Peyer's patch (tissue), 4 donors: Measurements from ENCODE around the gene SUDS3. TPM values are rescaled to one million over a fixed set of nuclear protein-coding genes. Genes with fewer than 3 reads are reported as not detected.

ENCODE experiments used
- DNase-seq, 3 donors: peaks; one replicate each; pipeline ENCODE4 v3.0.0-alpha.2; 2017 to 2019
- H3K27ac ChIP-seq, 4 donors: fragments of 200-600 bp; sonication (generic); one replicate each; pipeline ENCODE4 v1.5.1; 2016 to 2019
- H3K27me3 ChIP-seq, 2 donors: fragments of 200-600 bp; sonication (generic); one replicate each; pipeline ENCODE4 v1.5.1; 2019
- H3K36me3 ChIP-seq, 3 donors: fragments of 200-600 bp; sonication (generic); one replicate each; pipeline ENCODE4 v1.5.1; 2016 to 2019
- H3K4me1 ChIP-seq, 4 donors: fragments of 200-600 bp; sonication (generic); one replicate each; pipeline ENCODE4 v1.5.1; 2016 to 2019
- H3K4me3 ChIP-seq, 4 donors: fragments of 200-600 bp; sonication (generic); 1 replicate in 3 of 4; 2 replicates in 1 of 4; pipeline ENCODE4 v1.5.1; 2016 to 2019; ENCODE audit warnings: mild to moderate bottlenecking in 1 of 4
- H3K9me3 ChIP-seq, 4 donors: fragments of 200-600 bp; sonication (generic); one replicate each; pipeline ENCODE4 v1.5.1; 2016 to 2019; ENCODE audit warnings: mild to moderate bottlenecking in 1 of 4
- POLR2A ChIP-seq, 2 donors: fragments of 450-650 bp; IDR thresholded peaks; one replicate each; pipeline ENCODE4 v1.5.1; 2017; ENCODE audit warnings: antibody characterized with exemption in 2 of 2, mild to moderate bottlenecking in 2 of 2, moderate library complexity in 2 of 2
- total RNA-seq, 4 donors: library from RNA; depleted of rRNA; stranded (reverse); fragments of >200 nt; gene quantifications; one replicate each; pipeline ENCODE4 v1.1.0, GENCODE V29; 2016
- TF ChIP-seq, protein P1 (sequence below), 6 experiments: fragments of 450-650 bp in 4 of 6; fragments of 200-600 bp in 2 of 6; sonication (generic) in 1 of 6; IDR thresholded peaks; one replicate each; pipeline ENCODE4 v1.5.1; 2017 to 2019; ENCODE audit warnings: antibody characterized with exemption in 6 of 6, mild to moderate bottlenecking in 3 of 6, moderate library complexity in 1 of 6

SUDS3 gene
- total RNA-seq, 4 donors from 2014 or later, result 39.2 to 86.7 (median 66.1) TPM

DNA sequence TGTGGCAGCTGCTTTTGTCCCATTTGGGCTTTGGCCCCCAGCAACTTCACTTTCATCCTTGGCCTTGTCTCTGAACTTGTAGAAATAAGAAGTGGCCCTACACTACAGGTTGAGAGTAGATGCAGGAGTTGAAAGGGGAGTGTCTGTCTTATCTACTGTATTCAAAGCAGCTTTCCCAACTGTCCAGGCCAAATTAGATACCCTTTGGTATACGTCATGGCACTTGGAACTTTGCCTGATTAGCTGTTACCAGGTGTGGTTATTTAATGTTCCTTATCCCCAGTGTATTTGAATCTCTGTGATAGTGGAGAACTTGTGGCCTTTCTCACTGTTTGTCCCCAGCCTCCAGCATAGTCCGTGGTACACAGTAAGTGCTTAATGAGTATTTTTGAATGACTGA lies 33.5 kb downstream of the SUDS3 start:
- Histone ChIP-seq H3K9me3 (peaks cover 0 to 3% (median 0%) of the 10 kb centered on the region in 4 donors), H3K27ac (no peak overlapping the region), H3K4me3 (no peak overlapping the region), H3K4me1 (no peaks in the 10 kb centered on the region), H3K36me3 (peaks cover 0 to 79% (median 0%) of the 10 kb centered on the region in 3 donors), H3K27me3 (no peaks in the 10 kb centered on the region)
- no peak for TF ChIP-seq POLR2A (IDR thresholded peaks at IDR 0.05)
- TF ChIP-seq, protein P1, sequence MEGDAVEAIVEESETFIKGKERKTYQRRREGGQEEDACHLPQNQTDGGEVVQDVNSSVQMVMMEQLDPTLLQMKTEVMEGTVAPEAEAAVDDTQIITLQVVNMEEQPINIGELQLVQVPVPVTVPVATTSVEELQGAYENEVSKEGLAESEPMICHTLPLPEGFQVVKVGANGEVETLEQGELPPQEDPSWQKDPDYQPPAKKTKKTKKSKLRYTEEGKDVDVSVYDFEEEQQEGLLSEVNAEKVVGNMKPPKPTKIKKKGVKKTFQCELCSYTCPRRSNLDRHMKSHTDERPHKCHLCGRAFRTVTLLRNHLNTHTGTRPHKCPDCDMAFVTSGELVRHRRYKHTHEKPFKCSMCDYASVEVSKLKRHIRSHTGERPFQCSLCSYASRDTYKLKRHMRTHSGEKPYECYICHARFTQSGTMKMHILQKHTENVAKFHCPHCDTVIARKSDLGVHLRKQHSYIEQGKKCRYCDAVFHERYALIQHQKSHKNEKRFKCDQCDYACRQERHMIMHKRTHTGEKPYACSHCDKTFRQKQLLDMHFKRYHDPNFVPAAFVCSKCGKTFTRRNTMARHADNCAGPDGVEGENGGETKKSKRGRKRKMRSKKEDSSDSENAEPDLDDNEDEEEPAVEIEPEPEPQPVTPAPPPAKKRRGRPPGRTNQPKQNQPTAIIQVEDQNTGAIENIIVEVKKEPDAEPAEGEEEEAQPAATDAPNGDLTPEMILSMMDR (IDR thresholded peaks at IDR 0.05), result no peak
- DNase-seq, result no peak

DNA sequence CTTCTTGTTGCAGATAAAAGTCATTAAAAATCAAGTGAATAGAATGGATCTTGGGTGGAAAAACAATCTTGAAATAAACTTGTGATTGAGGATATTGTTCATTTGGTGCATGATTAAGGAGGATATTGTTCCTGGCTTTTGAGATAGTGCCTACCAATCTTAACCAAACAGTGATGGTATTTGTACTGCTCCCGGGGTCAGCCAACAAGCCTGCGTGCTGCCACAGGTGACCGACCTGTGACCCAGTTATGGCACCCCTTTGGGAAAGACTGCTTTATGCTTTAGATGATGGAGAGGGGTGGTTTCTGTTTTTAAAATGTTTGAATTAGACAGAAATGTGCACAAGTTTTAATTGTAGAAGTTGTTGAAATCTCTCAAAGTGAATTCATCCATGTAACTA lies 41.6 kb downstream of the SUDS3 start:
- H3K9me3 ChIP-seq, result no peaks in the 10 kb centered on the region
- no peak overlapping the region for H3K4me3 ChIP-seq
- no peaks in the 10 kb centered on the region for H3K27me3 ChIP-seq
- no peak for DNase-seq
- no peaks in the 10 kb centered on the region for H3K4me1 ChIP-seq
- TF ChIP-seq, protein P1 (IDR thresholded peaks at IDR 0.05), result no peak
- TF ChIP-seq POLR2A (IDR thresholded peaks at IDR 0.05), result no peak
- H3K36me3 ChIP-seq, result peaks cover 0 to 37% (median 0%) of the 10 kb centered on the region in 3 donors
- no peak overlapping the region for H3K27ac ChIP-seq

DNA sequence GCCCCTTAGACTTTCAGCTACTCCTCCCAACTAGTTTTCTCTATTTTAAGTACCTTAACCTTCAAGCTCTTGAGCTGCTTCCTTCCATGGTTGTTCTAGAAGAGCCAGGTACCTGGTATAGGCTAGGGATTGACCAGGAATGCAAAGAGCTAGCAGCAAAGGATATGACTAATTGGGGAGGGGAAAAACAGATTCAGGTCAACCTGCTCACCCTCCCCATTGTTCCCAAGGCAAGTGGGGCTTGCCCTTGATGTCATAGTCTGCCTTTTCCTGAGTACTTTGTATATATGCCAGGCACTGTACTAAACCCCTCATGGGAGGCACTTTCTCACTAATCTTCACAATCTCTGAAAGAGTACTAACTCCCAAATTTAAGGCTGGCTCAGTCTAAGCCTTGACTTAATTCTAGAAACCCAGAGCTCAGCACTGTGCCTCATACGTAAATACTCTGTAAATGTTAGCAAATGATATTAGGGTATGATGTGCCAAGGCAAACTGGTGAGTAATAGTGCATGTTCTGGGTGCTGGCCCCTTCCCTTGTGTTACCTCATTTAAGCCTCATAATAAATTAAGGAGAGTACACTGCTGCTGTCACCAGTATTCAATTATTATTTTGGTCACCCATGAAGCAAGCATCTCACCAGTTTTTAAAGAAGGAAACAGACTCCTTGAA lies 42.2 kb downstream of the SUDS3 start:
- Histone ChIP-seq H3K4me1 (no peaks in the 10 kb centered on the region), H3K36me3 (peaks cover 0 to 33% (median 0%) of the 10 kb centered on the region in 3 donors), H3K27ac (no peak overlapping the region), H3K9me3 (no peaks in the 10 kb centered on the region), H3K27me3 (no peaks in the 10 kb centered on the region), H3K4me3 (no peak overlapping the region)
- TF ChIP-seq, protein P1 (IDR thresholded peaks at IDR 0.05), result no peak
- no peak for TF ChIP-seq POLR2A (IDR thresholded peaks at IDR 0.05)
- DNase-seq, result no peak

- DNase-seq, result no peak
- Histone ChIP-seq H3K9me3 (no peaks in the 10 kb centered on the region), H3K4me1 (no peaks in the 10 kb centered on the region), H3K36me3 (peaks cover 0 to 11% (median 0%) of the 10 kb centered on the region in 3 donors), H3K4me3 (no peak overlapping the region), H3K27ac (no peak overlapping the region), H3K27me3 (no peaks in the 10 kb centered on the region)
- TF ChIP-seq, protein P1 (IDR thresholded peaks at IDR 0.05), result no peak
- TF ChIP-seq POLR2A (IDR thresholded peaks at IDR 0.05), result no peak
These were observed 44.3 kb downstream of the SUDS3 start for GRCh38 chr12:118420673-118421072.

DNA sequence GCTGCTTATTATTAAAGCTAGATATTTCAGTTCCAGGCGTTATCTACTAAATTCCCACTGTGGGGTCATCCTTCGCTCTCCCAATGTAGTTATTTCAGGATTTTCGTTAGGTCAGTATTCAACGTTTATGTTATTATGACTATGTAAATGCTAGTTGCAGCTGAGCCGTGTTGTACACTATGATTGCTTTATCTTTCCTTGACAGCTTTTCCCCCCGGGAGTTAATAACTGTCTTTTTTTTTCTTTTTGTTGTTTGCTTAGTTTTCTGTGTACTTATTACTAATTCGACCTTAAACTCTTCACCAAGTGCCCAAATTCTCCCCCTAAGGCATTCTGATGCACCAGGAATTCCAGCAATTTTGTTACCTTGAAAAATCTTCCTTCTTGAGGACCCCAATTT lies 48.5 kb downstream of the SUDS3 start:
- Histone ChIP-seq H3K4me3 (no peak overlapping the region), H3K9me3 (no peaks in the 10 kb centered on the region), H3K36me3 (no peaks in the 10 kb centered on the region), H3K27me3 (no peaks in the 10 kb centered on the region), H3K27ac (no peak overlapping the region), H3K4me1 (no peaks in the 10 kb centered on the region)
- no peak for DNase-seq
- TF ChIP-seq POLR2A (IDR thresholded peaks at IDR 0.05), result no peak
- TF ChIP-seq, protein P1 (IDR thresholded peaks at IDR 0.05), result no peak
